GM12872 (cell line): Measurements from ENCODE around the gene SMIM35.

Experiments used
- TF ChIP-seq, protein P1 (sequence below): IDR thresholded peaks from 3 replicates; pipeline ENCODE4 v1.5.1; 2011; ENCODE audit warnings: low read depth, mild to moderate bottlenecking, low read length, moderate library complexity; ENCODE audit not compliant: insufficient read depth

Gene SMIM35

GRCh38 chr11:118052581-118053206, 34.1 kb downstream of the SMIM35 start:
- TF ChIP-seq, protein P1, sequence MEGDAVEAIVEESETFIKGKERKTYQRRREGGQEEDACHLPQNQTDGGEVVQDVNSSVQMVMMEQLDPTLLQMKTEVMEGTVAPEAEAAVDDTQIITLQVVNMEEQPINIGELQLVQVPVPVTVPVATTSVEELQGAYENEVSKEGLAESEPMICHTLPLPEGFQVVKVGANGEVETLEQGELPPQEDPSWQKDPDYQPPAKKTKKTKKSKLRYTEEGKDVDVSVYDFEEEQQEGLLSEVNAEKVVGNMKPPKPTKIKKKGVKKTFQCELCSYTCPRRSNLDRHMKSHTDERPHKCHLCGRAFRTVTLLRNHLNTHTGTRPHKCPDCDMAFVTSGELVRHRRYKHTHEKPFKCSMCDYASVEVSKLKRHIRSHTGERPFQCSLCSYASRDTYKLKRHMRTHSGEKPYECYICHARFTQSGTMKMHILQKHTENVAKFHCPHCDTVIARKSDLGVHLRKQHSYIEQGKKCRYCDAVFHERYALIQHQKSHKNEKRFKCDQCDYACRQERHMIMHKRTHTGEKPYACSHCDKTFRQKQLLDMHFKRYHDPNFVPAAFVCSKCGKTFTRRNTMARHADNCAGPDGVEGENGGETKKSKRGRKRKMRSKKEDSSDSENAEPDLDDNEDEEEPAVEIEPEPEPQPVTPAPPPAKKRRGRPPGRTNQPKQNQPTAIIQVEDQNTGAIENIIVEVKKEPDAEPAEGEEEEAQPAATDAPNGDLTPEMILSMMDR, result no peak

DNA sequence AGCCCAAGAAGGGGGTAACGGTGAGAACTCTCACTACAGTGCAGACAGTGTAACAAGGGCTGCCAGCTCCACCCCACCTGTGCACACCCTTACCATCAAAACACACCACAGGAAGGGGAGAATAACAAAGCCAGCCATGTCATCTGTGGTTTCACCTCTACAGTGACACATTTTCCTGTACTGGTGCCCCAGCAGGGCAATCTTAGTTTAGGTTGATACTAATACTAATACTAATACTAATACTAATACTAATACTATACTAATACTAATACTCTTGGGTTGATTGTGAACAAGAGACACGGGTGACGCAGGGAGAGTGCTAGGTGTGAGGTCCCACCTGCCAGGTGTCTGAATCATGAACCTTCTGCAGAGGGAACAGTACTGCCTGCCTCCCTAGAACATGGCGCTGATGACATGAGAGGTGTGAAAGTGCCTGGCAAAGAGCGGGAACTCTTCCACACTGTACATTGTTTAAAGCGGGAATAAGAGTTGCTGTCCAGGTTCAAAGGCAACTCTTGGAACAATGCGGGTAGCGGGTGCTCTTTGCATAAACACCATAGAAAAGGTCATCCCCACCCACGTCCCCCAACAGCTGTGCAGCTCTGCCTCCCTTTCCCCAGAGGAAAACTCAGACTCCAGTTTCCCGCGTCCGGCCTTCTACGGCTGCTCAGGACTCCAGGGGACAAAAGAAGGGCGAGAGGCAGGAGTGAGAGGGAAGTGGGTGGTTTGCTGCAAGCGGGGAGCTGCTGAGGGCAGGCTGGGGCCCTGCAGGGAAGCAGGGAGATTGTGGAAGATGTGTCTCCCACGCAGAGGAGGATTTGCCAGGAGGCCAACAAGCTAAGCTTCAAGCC, 34.9 kb downstream of the SMIM35 start:
- TF ChIP-seq, protein P1, result no peak

- TF ChIP-seq, protein P1, result no peak
Measured at GRCh38 chr11:118051136-118051610, 35.6 kb downstream of the SMIM35 start.

- TF ChIP-seq, protein P1, result no peak
Measured at GRCh38 chr11:118050208-118050891, 36.4 kb downstream of the SMIM35 start.

GRCh38 chr11:118049771-118050170, 37.0 kb downstream of the SMIM35 start:
- TF ChIP-seq, protein P1, result no peak

DNA sequence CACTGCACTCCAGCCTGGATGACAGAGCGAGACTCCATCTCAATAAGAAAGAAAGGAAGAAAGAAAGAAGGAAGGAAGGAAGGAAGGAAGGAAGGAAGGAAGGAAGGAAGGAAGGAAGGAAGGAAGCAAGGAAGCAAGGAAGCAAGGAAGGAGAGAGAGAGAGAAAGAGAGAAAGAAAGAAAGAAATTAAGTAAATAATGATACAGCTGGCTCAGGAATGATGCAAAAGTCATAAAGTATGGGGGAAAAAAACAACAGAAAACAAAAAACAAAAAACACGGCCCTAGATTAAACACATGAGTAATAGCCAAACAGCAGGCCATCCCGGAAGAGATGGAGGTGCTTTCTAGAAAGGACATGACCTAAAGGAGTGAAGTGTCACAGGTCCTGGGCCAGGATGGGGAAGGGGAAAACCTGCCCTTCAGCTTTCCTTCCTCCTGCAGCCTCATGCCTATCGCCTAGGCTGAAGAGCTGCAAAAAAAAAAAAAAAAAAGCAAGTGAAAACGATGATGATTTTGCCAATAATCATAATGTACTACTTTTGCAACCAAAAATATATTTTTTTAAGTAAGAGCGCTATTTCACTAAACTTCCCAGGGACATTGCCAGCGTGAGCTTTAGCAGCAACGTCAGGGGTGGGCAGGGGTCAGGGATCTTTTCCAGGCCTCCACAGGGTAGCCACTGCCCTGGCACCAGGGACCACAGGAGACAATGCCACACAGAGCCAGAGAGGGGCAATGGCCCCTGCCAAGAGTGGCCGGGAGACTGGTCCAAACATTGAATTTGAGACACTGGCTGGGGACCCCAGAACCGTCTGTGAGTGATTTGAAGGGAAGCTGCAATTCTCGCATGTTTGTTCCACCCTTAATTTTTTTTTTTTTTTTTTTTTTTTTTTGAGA, 38.0 kb downstream of the SMIM35 start:
- TF ChIP-seq, protein P1, result no peak
